ENCODE measurements around the gene OLIG2.

The OLIG2 gene

GRCh38 chr21:33018707-33019465 is 6.8 kb upstream of the OLIG2 start:
- TF ChIP-seq CTCF (IDR thresholded peaks at IDR 0.05; ENCODE audit: borderline replicate concordance, control extremely low read depth, extremely low read depth, insufficient read depth, missing control alignments) = no peak
- in situ Hi-C loops (cut with MboI; ENCODE audit: low sequenced_read_pairs, unreplicated experiment) = no loop called here
- DNase-seq (ENCODE audit: low spot score) = no peak

GRCh38 chr21:33019516-33019884 is 6.2 kb upstream of the OLIG2 start:
- DNase-seq (ENCODE audit: low spot score) = no peak
- TF ChIP-seq CTCF (IDR thresholded peaks at IDR 0.05; ENCODE audit: borderline replicate concordance, control extremely low read depth, extremely low read depth, insufficient read depth, missing control alignments) = no peak
- in situ Hi-C loops (cut with MboI; ENCODE audit: low sequenced_read_pairs, unreplicated experiment) = no loop called here

- DNase-seq (ENCODE audit: low spot score) = no peak
- in situ Hi-C loops (cut with MboI; ENCODE audit: low sequenced_read_pairs, unreplicated experiment) = no loop called here
- no peak for TF ChIP-seq CTCF (IDR thresholded peaks at IDR 0.05; ENCODE audit: borderline replicate concordance, control extremely low read depth, extremely low read depth, insufficient read depth, missing control alignments)
Measured at GRCh38 chr21:33019885-33020557, 5.7 kb upstream of the OLIG2 start.

GRCh38 chr21:33020558-33021100 is 5.1 kb upstream of the OLIG2 start:
- in situ Hi-C loops (cut with MboI; ENCODE audit: low sequenced_read_pairs, unreplicated experiment) = no loop called here
- peak; percentile 32 for DNase-seq (ENCODE audit: low spot score)
- no peak for TF ChIP-seq CTCF (IDR thresholded peaks at IDR 0.05; ENCODE audit: borderline replicate concordance, control extremely low read depth, extremely low read depth, insufficient read depth, missing control alignments)

- DNase-seq (ENCODE audit: low spot score) = no peak
- TF ChIP-seq CTCF (IDR thresholded peaks at IDR 0.05; ENCODE audit: borderline replicate concordance, control extremely low read depth, extremely low read depth, insufficient read depth, missing control alignments) = no peak
Measured at GRCh38 chr21:33021150-33021549, 4.6 kb upstream of the OLIG2 start.

GRCh38 chr21:33021667-33022066 is 4.1 kb upstream of the OLIG2 start:
- TF ChIP-seq CTCF (IDR thresholded peaks at IDR 0.05; ENCODE audit: borderline replicate concordance, control extremely low read depth, extremely low read depth, insufficient read depth, missing control alignments) = no peak
- in situ Hi-C loops (cut with MboI; ENCODE audit: low sequenced_read_pairs, unreplicated experiment) = no loop called here
- no peak for DNase-seq (ENCODE audit: low spot score)

More at GRCh38 chr21:33021150-33021549, 4.6 kb upstream of the OLIG2 start:
- in situ Hi-C loops (cut with MboI; ENCODE audit: low sequenced_read_pairs, unreplicated experiment) = no loop called here
